CD4-positive, alpha-beta memory T cell (primary cell): Measurements from ENCODE around the gene PARP8. TPM values are rescaled to one million over a fixed set of nuclear protein-coding genes. Genes with fewer than 3 reads are reported as not detected.
A peak's percentile ranks its signal among the peaks of the same experiment; 100 is the strongest.

Experiments used
- CTCF ChIA-PET: fragments of 350-600 bp; sonication (Branson Sonifier 250); formaldehyde crosslinking; loops from one replicate; lab custom pipeline; 2021; ENCODE audit warnings: inconsistent platforms; ENCODE audit not compliant: partially characterized antibody; lab: Charles Lee
- POLR2A ChIA-PET: fragments of 350-600 bp; sonication (Branson Sonifier 250); formaldehyde crosslinking; loops from one replicate; lab custom pipeline; 2021; ENCODE audit not compliant: partially characterized antibody; lab: Charles Lee
- DNase-seq, 5 donors: peaks; one replicate each; pipeline versions ENCODE4 v3.0.0 to v3.0.0-alpha.2; 2020 to 2022; ENCODE audit warnings: mixed read lengths in 1 of 5
- H3K27ac ChIP-seq: one replicate; pipeline ENCODE4 v1.7.0; 2013; ENCODE audit warnings: low read depth, low read length
- H3K27me3 ChIP-seq: 2 replicates; pipeline ENCODE4 v1.7.0; 2013; ENCODE audit warnings: mild to moderate bottlenecking, low read length, moderate library complexity; ENCODE audit not compliant: insufficient read depth
- H3K36me3 ChIP-seq: 2 replicates; pipeline ENCODE4 v1.7.0; 2013; ENCODE audit warnings: mild to moderate bottlenecking, low read length, moderate library complexity; ENCODE audit not compliant: insufficient read depth
- H3K4me1 ChIP-seq: 2 replicates; pipeline ENCODE4 v1.7.0; 2013; ENCODE audit warnings: mild to moderate bottlenecking, low read length, moderate library complexity; ENCODE audit not compliant: insufficient read depth
- H3K4me3 ChIP-seq, 2 donors: one replicate each; pipeline ENCODE4 v1.7.0; 2013; ENCODE audit warnings: low read length in 2 of 2, mild to moderate bottlenecking in 1 of 2
- H3K9me3 ChIP-seq, 2 donors: one replicate each; pipeline ENCODE4 v1.7.0; 2013; ENCODE audit warnings: low read length in 2 of 2, control low read depth in 1 of 2; ENCODE audit not compliant: control insufficient read depth in 1 of 2
- H3K27ac Mint-ChIP-seq, 7 donors: one replicate each; pipeline ENCODE4 v1.8.0; 2020 to 2021; ENCODE audit warnings: mixed read lengths in 7 of 7, mild to moderate bottlenecking in 6 of 7, inconsistent platforms in 3 of 7, moderate library complexity in 3 of 7
- H3K27me3 Mint-ChIP-seq, 2 donors: one replicate each; pipeline ENCODE4 v1.8.0; 2020 to 2021; ENCODE audit warnings: mixed read lengths in 2 of 2
- H3K36me3 Mint-ChIP-seq, 2 donors: one replicate each; pipeline ENCODE4 v1.8.0; 2020 to 2021; ENCODE audit warnings: mixed read lengths in 2 of 2, inconsistent platforms in 1 of 2, mild to moderate bottlenecking in 1 of 2
- H3K4me1 Mint-ChIP-seq, 4 donors: one replicate each; pipeline ENCODE4 v1.8.0; 2020 to 2021; ENCODE audit warnings: mixed read lengths in 4 of 4, mild to moderate bottlenecking in 1 of 4
- H3K4me3 Mint-ChIP-seq, 8 donors: one replicate each; pipeline ENCODE4 v1.8.0; 2020 to 2021; ENCODE audit warnings: mixed read lengths in 8 of 8, mild to moderate bottlenecking in 7 of 8, moderate library complexity in 6 of 8, inconsistent platforms in 3 of 8
- H3K9me3 Mint-ChIP-seq, 8 donors: one replicate each; pipeline ENCODE4 v1.8.0; 2020 to 2021; ENCODE audit warnings: mixed read lengths in 8 of 8, mild to moderate bottlenecking in 5 of 8, inconsistent platforms in 3 of 8, moderate library complexity in 1 of 8
- intact Hi-C: fragments of 100-400 bp; cut with micrococcal nuclease; formaldehyde crosslinking; loops from one replicate; pipeline ENCODE4 v1.15.1; 2023
- polyA plus RNA-seq, 2 donors: library from polyadenylated mRNA; unstranded; fragments of 300-500 nt; fragmentation: Illumina TruSeq; gene quantifications; one replicate each; pipeline ENCODE4 v1.2.3, GENCODE V29; 2021
- total RNA-seq, 2 experiments: library from RNA; stranded (reverse); gene quantifications; one replicate each; pipeline ENCODE4 v1.2.3, GENCODE V29; 2021

Gene PARP8
- total and polyA plus RNA-seq, 4 experiments from 2014 or later = 89.5 to 184 (median 136) TPM

GRCh38 chr5:50745221-50745910 is 78.9 kb downstream of the PARP8 start:
- Histone ChIP-seq H3K9me3 (no peaks in the 10 kb centered on the region), H3K4me1 (peaks cover 88% of the 10 kb centered on the region), H3K4me3 (peak overlapping the region in 1 of 2 donors; percentile 32), H3K36me3 (no peaks in the 10 kb centered on the region), H3K27me3 (no peaks in the 10 kb centered on the region), H3K27ac (peak overlapping the region; percentile 56)
- no peaks in the 10 kb centered on the region for H3K27me3 Mint-ChIP-seq
- POLR2A ChIA-PET = interaction anchor here (1.1 to 2.8 kb wide), 7 partner anchors 19 to 304 kb away, joined by 3 to 23 read pairs (median 3); partner anchors contain the start of genes EMB and PARP8
- intact Hi-C loops = loop anchor here (10.0 kb wide), 1 partner anchor 51 kb away; no protein-coding TSS in a partner anchor
- H3K36me3 Mint-ChIP-seq = peaks cover 5 to 28% of the 10 kb centered on the region in 2 donors
- peaks cover 66 to 86% (median 72%) of the 10 kb centered on the region in 4 donors for H3K4me1 Mint-ChIP-seq
- H3K4me3 Mint-ChIP-seq = peak overlapping the region; percentile 78 to 94 (median 89)
- peaks cover 0 to 8% (median under 1%) of the 10 kb centered on the region in 8 donors for H3K9me3 Mint-ChIP-seq
- peak overlapping the region; percentile 80 to 97 (median 94) for H3K27ac Mint-ChIP-seq
- CTCF ChIA-PET = interaction anchor here (0.9 to 1.5 kb wide), 3 partner anchors 78 to 305 kb away, joined by 3 to 8 read pairs (median 4); partner anchors contain the start of gene EMB
- DNase-seq = peak in 1 of 5 donors; percentile 16

- peaks cover 19 to 23% of the 10 kb centered on the region in 2 donors for H3K36me3 Mint-ChIP-seq
- Histone ChIP-seq H3K4me1 (peaks cover 71% of the 10 kb centered on the region), H3K27ac (no peak overlapping the region), H3K27me3 (no peaks in the 10 kb centered on the region), H3K4me3 (no peak overlapping the region), H3K36me3 (no peaks in the 10 kb centered on the region), H3K9me3 (no peaks in the 10 kb centered on the region)
- peak in 1 of 5 donors; percentile 31 for DNase-seq
- intact Hi-C loops = loop anchor here (10.0 kb wide), 1 partner anchor 54 kb away; no protein-coding TSS in a partner anchor
- POLR2A ChIA-PET = interaction anchor here (1.3 to 4.5 kb wide), 5 partner anchors 31 to 308 kb away, joined by 3 to 25 read pairs (median 5); partner anchors contain the start of genes EMB and PARP8
- H3K27ac Mint-ChIP-seq = peak overlapping the region; percentile 37 to 89 (median 77)
- peak overlapping the region in 7 of 8 donors; percentile 33 to 68 (median 46) for H3K4me3 Mint-ChIP-seq
- no peaks in the 10 kb centered on the region for H3K27me3 Mint-ChIP-seq
- peaks cover 0 to 8% (median 0%) of the 10 kb centered on the region in 8 donors for H3K9me3 Mint-ChIP-seq
- H3K4me1 Mint-ChIP-seq = peaks cover 56 to 73% (median 62%) of the 10 kb centered on the region in 4 donors
- CTCF ChIA-PET = interaction anchor here (1.2 kb wide), 1 partner anchor 308 kb away, joined by 4 read pairs; the partner anchor contains the start of gene EMB
These were observed 82.7 kb downstream of the PARP8 start for GRCh38 chr5:50749181-50749580.

- H3K27me3 Mint-ChIP-seq = no peaks in the 10 kb centered on the region
- intact Hi-C loops = loop anchor here (1.0 to 10.0 kb wide), 5 partner anchors 39 to 425 kb away; no protein-coding TSS in a partner anchor
- peaks cover 65% of the 10 kb centered on the region for H3K4me1 ChIP-seq
- H3K4me3 Mint-ChIP-seq = peak overlapping the region; percentile 69 to 79 (median 73)
- POLR2A ChIA-PET = interaction anchor here (3.1 to 4.5 kb wide), 2 partner anchors 83 to 309 kb away, joined by 25 read pairs; partner anchors contain the start of genes EMB and PARP8
- H3K27me3 ChIP-seq = no peaks in the 10 kb centered on the region
- peaks cover 0 to 9% (median 0%) of the 10 kb centered on the region in 8 donors for H3K9me3 Mint-ChIP-seq
- H3K4me1 Mint-ChIP-seq = peaks cover 50 to 66% (median 60%) of the 10 kb centered on the region in 4 donors
- peak overlapping the region; percentile 25 for H3K27ac ChIP-seq
- CTCF ChIA-PET = interaction anchor here (2.6 to 3.0 kb wide), 2 partner anchors 8 to 236 kb away, joined by 13 to 16 read pairs; no protein-coding TSS in a partner anchor
- peak overlapping the region; percentile 80 to 92 (median 86) for H3K27ac Mint-ChIP-seq
- DNase-seq = peak in 4 of 5 donors; percentile 30 to 48 (median 39)
- no peaks in the 10 kb centered on the region for H3K9me3 ChIP-seq
- H3K36me3 Mint-ChIP-seq = peaks cover 20 to 22% of the 10 kb centered on the region in 2 donors
- no peaks in the 10 kb centered on the region for H3K36me3 ChIP-seq
- no peak overlapping the region for H3K4me3 ChIP-seq
These were observed 83.4 kb downstream of the PARP8 start for GRCh38 chr5:50749873-50750272.

DNA sequence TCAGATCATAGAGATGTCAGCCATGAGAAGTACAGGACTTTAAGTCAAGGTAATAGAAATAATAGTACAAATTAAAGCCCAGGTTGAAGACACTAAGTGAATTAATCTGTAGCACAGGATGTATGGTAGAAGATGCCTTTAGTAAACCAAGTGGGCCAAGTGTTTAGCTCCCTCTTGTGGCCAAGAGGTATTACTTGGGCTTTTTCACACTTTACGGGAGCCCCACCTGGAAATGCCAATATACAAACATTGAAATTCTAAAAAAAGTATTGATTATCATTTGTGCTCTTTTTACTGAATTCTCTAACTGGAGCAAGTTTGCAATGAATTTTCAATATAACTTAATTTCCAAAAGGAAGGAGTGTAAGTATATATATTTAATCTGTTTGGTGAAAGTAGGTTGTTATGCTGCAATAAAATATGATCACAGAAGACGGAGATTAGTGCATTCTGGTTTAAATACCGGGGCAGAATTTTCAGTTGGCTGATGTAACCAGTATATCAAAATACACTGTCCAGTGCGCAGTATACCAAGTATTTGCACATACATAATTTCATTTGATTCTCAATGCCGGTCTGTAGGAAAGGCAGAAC is 84.7 kb downstream of the PARP8 start:
- ChIA-PET POLR2A (interaction anchor here (1.0 to 4.5 kb wide), 3 partner anchors 28 to 310 kb away, joined by 3 to 25 read pairs (median 25); partner anchors contain the start of genes EMB and PARP8), CTCF (interaction anchor here (0.9 to 3.0 kb wide), 8 partner anchors 9 to 320 kb away, joined by 3 to 16 read pairs (median 5); partner anchors contain the start of gene EMB)
- Mint-ChIP-seq H3K27me3 (no peaks in the 10 kb centered on the region), H3K9me3 (peaks cover 0 to 12% (median 0%) of the 10 kb centered on the region in 8 donors), H3K36me3 (peaks cover 27 to 28% of the 10 kb centered on the region in 2 donors), H3K4me3 (peak overlapping the region in 7 of 8 donors; percentile 46 to 84 (median 70)), H3K4me1 (peaks cover 41 to 68% (median 56%) of the 10 kb centered on the region in 4 donors), H3K27ac (peak overlapping the region; percentile 77 to 91 (median 90))
- H3K4me1 ChIP-seq = peaks cover 52% of the 10 kb centered on the region
- intact Hi-C loops = loop anchor here (1.0 to 10.0 kb wide), 6 partner anchors 83 to 426 kb away; partner anchors contain the start of gene EMB
- peak; percentile 68 to 75 (median 70) for DNase-seq
- no peaks in the 10 kb centered on the region for H3K27me3 ChIP-seq
- H3K4me3 ChIP-seq = no peak overlapping the region
- H3K27ac ChIP-seq = peak overlapping the region; percentile 25
- H3K36me3 ChIP-seq = no peaks in the 10 kb centered on the region
- no peaks in the 10 kb centered on the region for H3K9me3 ChIP-seq

- POLR2A ChIA-PET = no interaction called here
- no peak overlapping the region for H3K4me3 Mint-ChIP-seq
These were observed 86.4 kb downstream of the PARP8 start for GRCh38 chr5:50752800-50753199.

DNA sequence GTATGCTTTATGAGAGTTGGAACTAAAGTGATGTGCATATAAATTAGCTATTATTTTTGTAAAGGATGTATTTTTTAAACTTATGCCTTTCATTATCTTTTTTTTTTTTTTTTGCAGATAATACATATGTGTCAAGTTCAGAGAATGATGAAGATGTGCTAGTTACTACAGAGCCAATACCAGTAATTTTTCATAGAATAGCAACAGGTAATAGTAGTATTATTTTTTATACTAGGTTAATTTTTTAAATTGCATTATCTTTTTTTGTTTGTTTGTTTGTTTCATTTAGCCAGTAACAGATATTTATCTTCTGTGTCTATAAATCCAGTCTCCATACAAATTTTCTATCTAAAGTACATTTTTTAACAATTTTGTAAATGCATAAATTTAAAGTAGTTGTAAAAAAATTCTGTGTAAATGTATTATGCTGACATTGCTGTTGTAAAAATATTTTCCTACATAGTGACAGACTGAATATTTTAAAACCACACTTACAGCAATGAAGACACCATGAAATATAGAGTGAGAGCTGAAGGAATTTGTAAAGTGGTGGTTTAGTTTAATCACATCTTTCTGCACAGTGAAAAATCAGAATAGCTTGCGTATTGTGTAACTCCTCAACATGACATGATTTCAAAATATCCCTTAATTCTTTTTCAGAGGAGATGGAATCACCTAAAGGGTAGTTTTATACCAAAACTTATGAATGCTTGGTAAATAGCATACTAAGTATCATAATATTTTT is 93.3 kb downstream of the PARP8 start:
- H3K4me1 Mint-ChIP-seq = peaks cover 14 to 55% (median 33%) of the 10 kb centered on the region in 4 donors
- intact Hi-C loops = loop anchor here (10.0 kb wide), 1 partner anchor 435 kb away; no protein-coding TSS in a partner anchor
- no peaks in the 10 kb centered on the region for H3K27me3 Mint-ChIP-seq
- ChIA-PET CTCF (no interaction called here), POLR2A (interaction anchor here (1.3 kb wide), 1 partner anchor 93 kb away, joined by 3 read pairs; the partner anchor contains the start of gene PARP8)
- Histone ChIP-seq H3K27me3 (no peaks in the 10 kb centered on the region), H3K4me1 (peaks cover 6% of the 10 kb centered on the region), H3K4me3 (no peak overlapping the region), H3K27ac (no peak overlapping the region), H3K9me3 (no peaks in the 10 kb centered on the region), H3K36me3 (peaks cover 25% of the 10 kb centered on the region)
- no peak overlapping the region for H3K4me3 Mint-ChIP-seq
- peaks cover 47 to 76% of the 10 kb centered on the region in 2 donors for H3K36me3 Mint-ChIP-seq
- no peak for DNase-seq
- no peak overlapping the region for H3K27ac Mint-ChIP-seq
- peaks cover 0 to 3% (median 0%) of the 10 kb centered on the region in 8 donors for H3K9me3 Mint-ChIP-seq

More at GRCh38 chr5:50752800-50753199, 86.4 kb downstream of the PARP8 start:
- Histone ChIP-seq H3K27me3 (no peaks in the 10 kb centered on the region), H3K36me3 (peaks cover 3% of the 10 kb centered on the region), H3K4me1 (peaks cover 39% of the 10 kb centered on the region), H3K27ac (no peak overlapping the region), H3K9me3 (no peaks in the 10 kb centered on the region), H3K4me3 (no peak overlapping the region)
- peak overlapping the region in 2 of 7 donors; percentile 41 to 60 for H3K27ac Mint-ChIP-seq
- DNase-seq = no peak
- intact Hi-C loops = loop anchor here (5.0 to 10.0 kb wide), 2 partner anchors 190 to 428 kb away; no protein-coding TSS in a partner anchor
- CTCF ChIA-PET = interaction anchor here (1.2 to 3.0 kb wide), 4 partner anchors 11 to 312 kb away, joined by 4 to 16 read pairs (median 10); partner anchors contain the start of gene EMB
- H3K27me3 Mint-ChIP-seq = no peaks in the 10 kb centered on the region
- peaks cover 30 to 34% of the 10 kb centered on the region in 2 donors for H3K36me3 Mint-ChIP-seq
- H3K4me1 Mint-ChIP-seq = peaks cover 36 to 75% (median 56%) of the 10 kb centered on the region in 4 donors
- peaks cover 0 to 6% (median 0%) of the 10 kb centered on the region in 8 donors for H3K9me3 Mint-ChIP-seq
